Cardiac muscle cell (in vitro differentiated cells and primary cell): ENCODE measurements around the gene FAM200C. TPM values are rescaled to one million over a fixed set of nuclear protein-coding genes. Genes with fewer than 3 reads are reported as not detected.

Experiments
- DNase-seq, 2 donors: peaks; one replicate each; pipeline versions ENCODE4 v3.0.0 to v3.0.0-alpha.2; 2010 to 2017; ENCODE audit warnings: low read depth in 1 of 2, low spot score in 1 of 2
- H3K27ac ChIP-seq: fragments of 200-600 bp; sonication (generic); 2 replicates; pipeline ENCODE4 v1.5.1; 2016
- H3K27me3 ChIP-seq: fragments of 200-600 bp; sonication (generic); 2 replicates; pipeline ENCODE4 v1.6.0; 2016; ENCODE audit warnings: control low read depth
- H3K36me3 ChIP-seq: fragments of 200-600 bp; sonication (generic); 2 replicates; pipeline ENCODE4 v1.5.1; 2016; ENCODE audit warnings: control low read depth
- H3K4me1 ChIP-seq: fragments of 200-600 bp; sonication (generic); 2 replicates; pipeline ENCODE4 v1.8.1; 2017; ENCODE audit warnings: low read depth, mild to moderate bottlenecking, mixed run types
- H3K4me3 ChIP-seq: fragments of 200-600 bp; sonication (generic); 2 replicates; pipeline ENCODE4 v1.5.1; 2016; ENCODE audit warnings: mild to moderate bottlenecking
- H3K9me3 ChIP-seq: fragments of 200-600 bp; sonication (generic); 2 replicates; pipeline ENCODE4 v1.5.1; 2017; ENCODE audit warnings: low read depth, mild to moderate bottlenecking, control low read depth
- CTCF ChIP-seq: IDR thresholded peaks from 2 replicates; pipeline ENCODE4 v1.5.1; 2012; ENCODE audit warnings: low read depth, mild to moderate bottlenecking, low read length
- polyA plus RNA-seq: library from polyadenylated mRNA; unstranded; fragments of >200 nt; fragmentation: Nextera tagmentation; extraction: Ambion mirVana; gene quantifications from 2 replicates; pipeline ENCODE4 v1.2.1, GENCODE V29; 2016
- total RNA-seq: library from RNA; depleted of rRNA; stranded (reverse); fragments of >200 nt; gene quantifications from 2 replicates; pipeline ENCODE4 v1.2.3, GENCODE V29; 2016

Gene FAM200C
- total RNA-seq = 6.3 and 8.8 TPM in 2 replicates
- 10.5 and 11.2 TPM in 2 replicates for polyA plus RNA-seq

- H3K9me3 ChIP-seq = no peaks in the 10 kb centered on the region
- peaks cover 28% of the 10 kb centered on the region for H3K36me3 ChIP-seq
- H3K27me3 ChIP-seq = no peaks in the 10 kb centered on the region
- peak; percentile 94 to 96 for DNase-seq
- H3K4me1 ChIP-seq = peaks cover 10% of the 10 kb centered on the region
- H3K27ac ChIP-seq = peak within 1 kb of the TSS; percentile 78
- no peak for TF ChIP-seq CTCF
- peak within 1 kb of the TSS; percentile 67 for H3K4me3 ChIP-seq
Observed at GRCh38 chr5:160399402-160400353, at the start of gene FAM200C. FAM200C (minus strand) TSS chr5:160400054; CDS start chr5:160395490, 4,564 bp downstream.

DNA sequence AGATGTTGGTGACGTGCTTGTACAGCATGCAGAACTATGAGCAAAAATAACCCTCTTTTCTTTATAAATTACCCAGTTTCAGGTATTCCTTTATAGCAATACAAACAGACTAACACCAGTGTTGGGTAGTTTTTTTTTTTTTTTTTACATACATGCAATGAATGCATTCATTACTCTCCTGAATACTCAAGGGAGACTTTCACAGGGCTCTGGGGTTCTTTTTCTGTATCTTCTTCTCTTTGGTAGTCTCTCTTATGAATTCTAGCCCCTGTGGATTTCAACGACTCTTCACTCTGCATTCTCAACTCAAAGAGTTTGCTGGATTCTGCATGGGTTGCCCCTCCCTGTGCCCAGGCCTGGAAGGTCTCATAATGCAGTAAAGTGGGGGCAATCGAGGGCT is 49.6 kb upstream of the FAM200C start:
- DNase-seq = no peak
- no peak for TF ChIP-seq CTCF
- no peak overlapping the region for H3K27ac ChIP-seq
- H3K4me1 ChIP-seq = no peaks in the 10 kb centered on the region
- H3K4me3 ChIP-seq = no peak overlapping the region
- H3K36me3 ChIP-seq = no peaks in the 10 kb centered on the region
- H3K27me3 ChIP-seq = no peaks in the 10 kb centered on the region
- no peaks in the 10 kb centered on the region for H3K9me3 ChIP-seq

- Histone ChIP-seq H3K36me3 (no peaks in the 10 kb centered on the region), H3K27me3 (no peaks in the 10 kb centered on the region), H3K4me1 (no peaks in the 10 kb centered on the region), H3K27ac (no peak overlapping the region), H3K9me3 (no peaks in the 10 kb centered on the region), H3K4me3 (no peak overlapping the region)
- no peak for TF ChIP-seq CTCF
- DNase-seq = no peak
Observed at GRCh38 chr5:160448886-160449285, 49.0 kb upstream of the FAM200C start.

- peaks cover under 1% of the 10 kb centered on the region for H3K27me3 ChIP-seq
- TF ChIP-seq CTCF = no peak
Observed at GRCh38 chr5:160445751-160446150, 45.9 kb upstream of the FAM200C start.

GRCh38 chr5:160445132-160445531 is 45.3 kb upstream of the FAM200C start:
- no peak overlapping the region for H3K4me3 ChIP-seq
- H3K36me3 ChIP-seq = no peaks in the 10 kb centered on the region
- H3K9me3 ChIP-seq = no peaks in the 10 kb centered on the region
- no peaks in the 10 kb centered on the region for H3K4me1 ChIP-seq
- no peak for TF ChIP-seq CTCF
- DNase-seq = no peak
- H3K27ac ChIP-seq = no peak overlapping the region
- peaks cover 7% of the 10 kb centered on the region for H3K27me3 ChIP-seq

More at GRCh38 chr5:160445751-160446150, 45.9 kb upstream of the FAM200C start:
- DNase-seq = no peak
- H3K27ac ChIP-seq = no peak overlapping the region
- H3K9me3 ChIP-seq = no peaks in the 10 kb centered on the region
- no peaks in the 10 kb centered on the region for H3K4me1 ChIP-seq
- no peaks in the 10 kb centered on the region for H3K36me3 ChIP-seq
- H3K4me3 ChIP-seq = no peak overlapping the region
